A673 (cell line): ENCODE results near the gene ACCS.

ENCODE experiments used
- CTCF ChIP-seq: fragments of 300-800, 200-600 bp; sonication (generic); conservative IDR thresholded peaks from 2 replicates; pipeline ENCODE4 v1.5.1; 2017; ENCODE audit warnings: low read depth, mild to moderate bottlenecking, antibody characterized with exemption, low read length, moderate library complexity, mixed read lengths
- EZH2 ChIP-seq: fragments of 200-600 bp; sonication (generic); IDR thresholded peaks from 2 replicates; pipeline ENCODE4 v1.6.1; 2017; ENCODE audit warnings: borderline replicate concordance, low read depth, mild to moderate bottlenecking, mixed read lengths, antibody characterized with exemption, low read length; ENCODE audit not compliant: poor library complexity, severe bottlenecking

GRCh38 chr11:44095506-44096359, 29.7 kb downstream of the ACCS start, which contains the start of gene EXT2:
- TF ChIP-seq CTCF (peak; percentile 100), EZH2 (no peak)
